ENCODE results near the gene PFDN2.

- no peak for TF ChIP-seq CTCF (conservative IDR thresholded peaks at IDR 0.05; ENCODE audit: low read depth, low read length)
- no peak for TF ChIP-seq POLR2A (IDR thresholded peaks at IDR 0.05; ENCODE audit: low read depth, low read length)
- no peak for TF ChIP-seq SMC3 (IDR thresholded peaks at IDR 0.05; ENCODE audit: low read depth, low read length)
- TF ChIP-seq CEBPB (IDR thresholded peaks at IDR 0.05; ENCODE audit: low read depth, low read length): no peak
Measured at GRCh38 chr1:161068306-161069234, 49.3 kb downstream of the PFDN2 start.
